Measurements from ENCODE around the gene SH2D3C. TPM values are rescaled to one million over a fixed set of nuclear protein-coding genes. Genes with fewer than 3 reads are reported as not detected.

SH2D3C gene
- total RNA-seq, 1 donor from 2014 or later: 85.3 TPM

DNA sequence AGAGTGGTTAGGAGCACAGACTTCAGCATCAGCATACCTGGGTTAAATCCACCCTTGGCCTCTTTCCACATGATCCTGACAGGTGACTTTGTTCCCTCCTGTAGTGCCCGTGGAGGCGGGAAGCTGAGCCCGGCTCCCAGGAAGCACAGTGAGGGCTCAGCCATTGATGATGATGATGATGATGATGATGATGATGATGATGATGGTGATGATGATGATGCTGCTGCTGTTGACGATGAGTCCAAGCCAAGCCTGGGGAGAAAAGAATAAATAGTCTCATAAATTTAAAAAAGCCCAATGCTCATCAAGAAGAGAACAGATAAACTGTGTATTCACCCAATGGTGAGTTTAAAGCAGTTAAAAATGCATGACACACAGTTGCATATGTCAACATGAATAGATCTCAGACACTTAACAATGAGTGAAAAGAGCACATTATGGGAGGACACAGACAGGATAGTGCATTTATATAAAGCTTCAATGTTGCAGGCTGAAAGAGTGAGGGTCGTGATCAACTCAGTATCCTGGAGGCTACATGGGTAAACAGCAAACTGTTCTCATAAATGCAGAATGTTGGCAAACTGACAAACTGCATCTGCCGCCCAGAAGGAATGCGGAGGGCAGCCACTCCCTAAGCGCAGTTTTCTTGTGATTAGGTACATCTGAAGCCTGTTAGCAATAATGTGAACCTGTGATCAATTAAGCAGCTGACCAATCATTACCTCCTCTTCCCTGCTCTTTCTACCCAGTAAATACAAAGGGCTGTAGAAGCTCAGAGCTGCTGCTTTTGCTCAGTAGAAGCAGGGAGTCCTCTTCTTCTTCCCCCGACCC lies 83.4 kb downstream of the SH2D3C start:
- TF ChIP-seq, protein P1, sequence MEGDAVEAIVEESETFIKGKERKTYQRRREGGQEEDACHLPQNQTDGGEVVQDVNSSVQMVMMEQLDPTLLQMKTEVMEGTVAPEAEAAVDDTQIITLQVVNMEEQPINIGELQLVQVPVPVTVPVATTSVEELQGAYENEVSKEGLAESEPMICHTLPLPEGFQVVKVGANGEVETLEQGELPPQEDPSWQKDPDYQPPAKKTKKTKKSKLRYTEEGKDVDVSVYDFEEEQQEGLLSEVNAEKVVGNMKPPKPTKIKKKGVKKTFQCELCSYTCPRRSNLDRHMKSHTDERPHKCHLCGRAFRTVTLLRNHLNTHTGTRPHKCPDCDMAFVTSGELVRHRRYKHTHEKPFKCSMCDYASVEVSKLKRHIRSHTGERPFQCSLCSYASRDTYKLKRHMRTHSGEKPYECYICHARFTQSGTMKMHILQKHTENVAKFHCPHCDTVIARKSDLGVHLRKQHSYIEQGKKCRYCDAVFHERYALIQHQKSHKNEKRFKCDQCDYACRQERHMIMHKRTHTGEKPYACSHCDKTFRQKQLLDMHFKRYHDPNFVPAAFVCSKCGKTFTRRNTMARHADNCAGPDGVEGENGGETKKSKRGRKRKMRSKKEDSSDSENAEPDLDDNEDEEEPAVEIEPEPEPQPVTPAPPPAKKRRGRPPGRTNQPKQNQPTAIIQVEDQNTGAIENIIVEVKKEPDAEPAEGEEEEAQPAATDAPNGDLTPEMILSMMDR (IDR thresholded peaks at IDR 0.05): no peak
- Histone ChIP-seq H3K4me3 (no peak overlapping the region), H3K27ac (no peak overlapping the region), H3K9me3 (no peaks in the 10 kb centered on the region), H3K27me3 (no peaks in the 10 kb centered on the region), H3K4me1 (peaks cover 4% of the 10 kb centered on the region), H3K36me3 (peaks cover 27% of the 10 kb centered on the region)
- ATAC-seq (no peak), DNase-seq (no peak)
- intact Hi-C loops (cut with DNase I): no loop called here

DNA sequence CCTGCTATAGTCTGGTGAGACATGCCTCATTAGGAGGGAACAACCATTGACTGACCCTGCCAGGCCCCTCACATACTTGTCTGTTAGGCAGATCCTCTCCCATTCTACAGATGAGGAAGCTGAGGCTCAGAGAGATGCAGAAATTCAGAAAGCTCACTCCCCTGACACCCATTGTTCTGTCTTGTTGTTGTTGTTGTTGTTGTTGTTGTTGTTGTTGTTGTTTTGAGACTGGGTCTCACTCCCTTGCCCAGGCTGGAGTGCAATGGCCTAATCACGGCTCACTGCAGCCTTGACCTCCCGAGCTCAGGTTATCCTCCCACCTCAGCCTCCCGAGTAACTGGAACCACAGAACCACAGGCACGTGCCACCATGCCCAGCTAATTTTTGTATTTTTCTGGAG lies 84.8 kb downstream of the SH2D3C start:
- ATAC-seq: no peak
- intact Hi-C loops (cut with DNase I): no loop called here
- no peak for DNase-seq
- Histone ChIP-seq H3K4me1 (no peaks in the 10 kb centered on the region), H3K4me3 (no peak overlapping the region), H3K9me3 (no peaks in the 10 kb centered on the region), H3K27me3 (no peaks in the 10 kb centered on the region), H3K27ac (no peak overlapping the region), H3K36me3 (peaks cover 41% of the 10 kb centered on the region)
- TF ChIP-seq, protein P1 (IDR thresholded peaks at IDR 0.05): no peak

DNA sequence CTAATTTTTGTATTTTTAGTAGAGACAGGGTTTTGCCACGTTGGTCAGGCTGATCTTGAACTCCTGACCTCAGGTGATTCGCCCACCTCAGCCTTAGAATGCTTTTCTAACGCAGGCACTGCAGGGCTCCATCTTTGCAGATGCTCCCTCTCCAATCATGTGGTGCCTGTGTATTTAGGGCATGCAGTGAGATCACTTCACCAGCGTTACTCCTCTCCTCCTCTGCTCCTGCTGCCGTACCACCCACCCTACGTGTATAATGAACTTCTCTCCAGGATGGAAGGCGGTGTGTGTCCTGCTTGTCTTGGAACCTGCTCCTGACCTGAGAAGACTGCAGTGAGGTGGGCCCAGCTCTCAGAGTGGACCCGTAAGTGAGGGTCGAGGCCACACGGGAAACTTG lies 85.3 kb downstream of the SH2D3C start:
- Histone ChIP-seq H3K4me3 (no peak overlapping the region), H3K4me1 (no peaks in the 10 kb centered on the region), H3K36me3 (peaks cover 47% of the 10 kb centered on the region), H3K27me3 (no peaks in the 10 kb centered on the region), H3K9me3 (no peaks in the 10 kb centered on the region), H3K27ac (no peak overlapping the region)
- TF ChIP-seq, protein P1 (IDR thresholded peaks at IDR 0.05): no peak
- ATAC-seq (no peak), DNase-seq (no peak)
- intact Hi-C loops (cut with DNase I): no loop called here

DNA sequence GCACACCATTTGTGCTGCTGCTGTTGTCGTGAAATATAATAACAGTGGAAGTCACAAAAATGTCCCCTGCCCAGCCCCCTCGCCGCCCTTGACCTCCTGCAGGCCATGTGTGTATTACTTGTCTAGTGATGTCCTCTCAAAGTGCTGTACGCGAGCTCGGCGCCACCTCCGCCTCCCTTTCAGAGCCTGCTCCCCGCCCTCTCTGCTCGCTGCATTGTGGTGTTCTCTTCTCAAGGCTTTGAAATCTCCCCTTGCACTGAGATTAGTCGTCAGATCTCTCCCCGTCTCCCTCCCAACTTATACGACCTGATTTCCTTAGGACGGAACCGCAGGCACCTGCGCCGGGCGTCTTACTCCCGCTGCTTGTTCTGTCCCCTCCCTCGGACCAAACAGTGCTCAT lies 86.4 kb downstream of the SH2D3C start:
- no peaks in the 10 kb centered on the region for H3K27me3 ChIP-seq
- H3K4me1 ChIP-seq: no peaks in the 10 kb centered on the region
- peaks cover 58% of the 10 kb centered on the region for H3K36me3 ChIP-seq
- TF ChIP-seq, protein P1 (IDR thresholded peaks at IDR 0.05): no peak
- H3K4me3 ChIP-seq: no peak overlapping the region
- H3K9me3 ChIP-seq: no peaks in the 10 kb centered on the region
- no peak for ATAC-seq
- no peak overlapping the region for H3K27ac ChIP-seq
- intact Hi-C loops (cut with DNase I): no loop called here
- DNase-seq: no peak

DNA sequence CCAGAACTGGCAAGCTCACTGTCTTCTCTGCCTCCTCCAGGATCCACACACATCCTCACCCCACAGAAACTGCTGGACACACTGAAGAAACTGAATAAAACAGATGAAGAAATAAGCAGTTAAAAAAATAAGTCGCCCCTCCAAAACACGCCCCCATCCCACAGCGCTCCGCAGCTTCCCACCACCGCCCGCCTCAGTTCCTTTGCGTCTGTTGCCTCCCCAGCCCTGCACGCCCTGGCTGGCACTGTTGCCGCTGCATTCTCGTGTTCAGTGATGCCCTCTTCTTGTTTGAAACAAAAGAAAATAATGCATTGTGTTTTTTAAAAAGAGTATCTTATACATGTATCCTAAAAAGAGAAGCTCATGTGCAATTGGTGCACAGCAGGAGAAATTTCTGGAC lies 87.7 kb downstream of the SH2D3C start:
- intact Hi-C loops (cut with DNase I): no loop called here
- Histone ChIP-seq H3K36me3 (peaks cover 70% of the 10 kb centered on the region), H3K4me1 (no peaks in the 10 kb centered on the region), H3K4me3 (no peak overlapping the region), H3K9me3 (no peaks in the 10 kb centered on the region), H3K27ac (no peak overlapping the region), H3K27me3 (no peaks in the 10 kb centered on the region)
- ATAC-seq (no peak), DNase-seq (no peak)
- TF ChIP-seq, protein P1 (IDR thresholded peaks at IDR 0.05): no peak
